Activated naive CD8-positive, alpha-beta T cell treated with anti-CD3 and anti-CD28 coated beads, Interleukin-2, amount 50 U/mL, for 16 hours (primary cell): ENCODE measurements around the gene MED10.

ENCODE experiments used
- DNase-seq: peaks from one replicate; pipeline ENCODE4 v3.0.0-alpha.2; 2020; ENCODE audit warnings: low read depth, low spot score

The MED10 gene

DNA sequence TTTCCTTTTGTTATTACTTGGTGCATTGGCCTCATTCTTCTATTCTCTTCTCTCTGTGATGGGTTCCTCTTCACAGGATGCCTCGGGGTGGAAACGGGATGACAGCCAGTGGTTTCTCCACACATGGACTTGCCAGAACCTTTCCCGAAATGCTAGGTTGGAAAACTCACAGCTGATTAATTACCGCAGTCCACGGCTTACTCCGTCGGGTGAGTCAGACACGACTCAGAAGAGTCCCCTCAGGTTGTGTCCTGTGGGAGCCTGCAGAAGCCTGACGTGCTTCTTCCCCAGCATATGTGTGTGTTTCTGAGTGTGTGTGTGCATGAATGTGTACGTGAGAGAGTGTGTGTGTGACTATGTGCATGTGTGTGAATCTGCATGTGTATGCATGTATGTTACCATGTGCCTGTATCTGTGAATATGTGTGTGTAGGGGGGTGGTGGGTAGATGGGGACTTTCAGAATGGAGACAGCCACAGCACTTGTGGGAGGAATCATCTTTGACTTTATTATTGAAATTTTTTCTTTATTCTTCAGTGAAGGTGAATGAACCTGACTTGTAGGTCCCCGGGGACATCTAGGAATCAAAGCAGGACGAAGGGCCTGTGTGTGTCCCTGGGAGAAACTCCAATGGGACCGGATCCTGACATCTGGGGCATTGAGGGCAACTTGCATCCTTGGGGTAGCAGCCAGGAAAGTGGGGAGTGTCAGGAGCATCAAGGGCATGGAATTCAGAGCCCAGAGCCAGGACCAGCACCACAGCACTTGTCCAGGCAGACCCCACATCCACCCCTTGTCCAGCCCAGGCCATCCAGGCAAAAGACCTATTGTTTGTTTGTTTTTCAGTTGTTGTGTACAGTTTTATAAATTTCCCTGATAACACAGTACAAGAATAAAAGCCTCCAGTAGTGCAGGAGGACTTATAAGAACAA, 21.9 kb upstream of the MED10 start:
- no peak for DNase-seq

DNA sequence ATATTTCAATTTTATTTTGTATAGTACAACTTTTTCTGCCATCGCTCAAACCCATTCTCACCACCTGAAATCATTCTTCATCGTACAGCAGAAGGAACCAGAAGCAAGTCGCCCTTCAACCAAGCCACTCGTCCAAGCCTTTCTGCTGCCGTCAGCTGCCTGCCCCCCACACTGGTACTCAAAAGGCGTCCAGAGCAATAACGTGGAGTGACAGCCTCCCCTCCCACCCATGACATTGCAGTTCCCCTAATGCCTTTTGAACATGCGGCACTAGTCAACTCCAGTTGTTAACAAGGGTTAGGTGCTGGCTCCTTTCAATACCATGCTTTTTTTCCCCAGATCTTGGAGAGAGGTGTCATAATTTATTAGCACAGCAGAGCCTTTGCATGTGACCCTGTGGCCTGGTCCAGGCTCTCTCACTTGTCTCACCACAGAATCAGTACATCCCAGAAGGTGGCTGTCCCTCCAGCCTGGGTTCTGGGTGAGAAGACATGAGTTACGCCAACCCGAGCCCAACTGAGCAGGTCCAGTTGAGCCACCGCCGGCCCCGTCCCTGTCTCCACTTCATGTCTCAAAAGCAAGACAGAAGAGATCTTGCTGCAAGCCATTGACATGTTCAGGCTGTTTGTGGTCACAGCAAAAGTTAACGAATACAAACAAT, 20.4 kb upstream of the MED10 start:
- no peak for DNase-seq

- DNase-seq = no peak
These were observed 19.4 kb upstream of the MED10 start for GRCh38 chr5:6397536-6398269.

GRCh38 chr5:6396836-6397535, 18.6 kb upstream of the MED10 start:
- DNase-seq = no peak

DNA sequence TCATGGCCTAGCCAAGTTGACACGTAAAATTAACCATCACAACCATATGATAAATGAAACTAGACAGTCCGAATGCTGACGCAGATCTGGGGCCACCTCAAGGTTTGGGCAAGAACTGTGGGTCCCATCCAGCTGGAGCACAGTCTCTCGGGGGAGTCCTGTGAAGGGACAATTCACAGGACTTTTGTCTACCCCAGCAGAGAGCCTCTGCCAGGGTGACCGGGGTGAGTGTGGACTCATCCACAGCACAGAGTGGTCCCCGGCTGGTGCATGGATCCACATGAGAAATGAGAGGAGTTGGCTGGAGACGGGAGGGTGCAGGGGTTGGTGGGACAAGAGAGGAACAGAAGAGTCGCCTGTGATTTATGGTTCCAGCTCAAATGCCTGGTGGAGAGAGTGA, 17.7 kb upstream of the MED10 start:
- no peak for DNase-seq

DNA sequence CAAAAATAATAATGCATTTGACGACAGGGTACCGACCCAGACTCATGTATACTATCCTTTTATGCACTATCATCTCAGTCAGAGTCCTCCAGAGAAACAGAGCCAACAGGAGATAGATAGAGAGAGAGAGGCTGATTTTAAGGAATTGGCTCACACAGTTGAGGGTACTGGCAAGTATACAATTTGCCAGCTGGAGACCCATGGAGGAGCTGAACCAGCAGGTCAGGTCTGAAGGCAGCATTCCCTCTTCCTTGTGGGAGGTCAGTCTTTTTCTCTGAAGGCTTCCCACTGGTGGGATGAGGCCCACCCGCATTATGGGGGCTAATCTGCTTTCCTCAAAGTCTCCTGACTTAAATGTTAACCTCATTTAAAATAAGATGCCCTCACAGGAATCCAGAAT, 17.3 kb upstream of the MED10 start:
- DNase-seq = no peak

DNA sequence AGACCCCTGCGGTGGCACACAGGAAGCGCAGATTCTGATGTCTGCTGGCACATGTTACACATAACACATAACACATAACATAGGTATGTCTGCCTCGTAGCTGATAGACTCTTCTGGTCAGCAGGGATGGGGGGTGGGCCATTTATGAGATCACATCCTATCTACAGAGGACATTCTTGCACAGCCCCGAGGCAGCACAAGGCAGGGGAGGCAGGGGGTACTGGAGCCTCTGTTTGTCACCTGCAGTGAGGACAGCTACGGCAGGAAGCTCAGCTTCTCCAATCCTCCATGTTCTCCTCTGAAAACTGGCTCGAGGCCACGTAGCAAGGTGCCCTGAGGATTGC, 16.7 kb upstream of the MED10 start:
- no peak for DNase-seq

GRCh38 chr5:6394429-6395101, 16.2 kb upstream of the MED10 start:
- DNase-seq = no peak

DNA sequence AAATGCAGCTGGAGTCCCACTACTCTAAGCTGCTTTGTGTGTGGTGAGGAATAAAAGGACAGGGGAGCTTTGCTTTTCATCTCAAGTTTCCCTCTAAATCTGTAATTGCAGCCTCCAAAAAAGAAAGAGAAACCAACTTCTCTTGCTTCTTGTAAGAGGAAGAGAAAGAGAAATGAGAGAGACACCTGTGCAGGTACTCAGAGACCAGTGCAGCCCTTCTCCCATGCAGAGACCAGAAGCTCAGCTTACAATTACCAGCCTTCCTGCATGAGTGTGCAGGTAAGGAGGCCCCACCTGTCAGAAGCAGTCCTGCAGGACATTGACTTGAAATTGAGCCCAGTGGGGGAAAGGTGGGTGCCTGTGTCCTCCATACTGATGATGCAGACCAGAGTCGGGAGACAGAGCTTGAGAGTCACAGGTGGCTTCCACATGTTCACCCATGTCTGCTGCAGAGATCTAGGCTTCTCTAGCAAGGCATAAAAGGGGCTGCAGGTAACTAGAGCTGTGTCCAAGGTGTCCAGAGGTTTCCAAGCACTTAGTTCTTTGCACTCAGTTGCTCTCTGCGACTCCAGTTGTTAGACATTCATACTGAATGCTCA, 15.3 kb upstream of the MED10 start:
- no peak for DNase-seq

GRCh38 chr5:6392561-6392960, 14.2 kb upstream of the MED10 start:
- DNase-seq = no peak

GRCh38 chr5:6391151-6391550, 12.8 kb upstream of the MED10 start:
- no peak for DNase-seq

DNA sequence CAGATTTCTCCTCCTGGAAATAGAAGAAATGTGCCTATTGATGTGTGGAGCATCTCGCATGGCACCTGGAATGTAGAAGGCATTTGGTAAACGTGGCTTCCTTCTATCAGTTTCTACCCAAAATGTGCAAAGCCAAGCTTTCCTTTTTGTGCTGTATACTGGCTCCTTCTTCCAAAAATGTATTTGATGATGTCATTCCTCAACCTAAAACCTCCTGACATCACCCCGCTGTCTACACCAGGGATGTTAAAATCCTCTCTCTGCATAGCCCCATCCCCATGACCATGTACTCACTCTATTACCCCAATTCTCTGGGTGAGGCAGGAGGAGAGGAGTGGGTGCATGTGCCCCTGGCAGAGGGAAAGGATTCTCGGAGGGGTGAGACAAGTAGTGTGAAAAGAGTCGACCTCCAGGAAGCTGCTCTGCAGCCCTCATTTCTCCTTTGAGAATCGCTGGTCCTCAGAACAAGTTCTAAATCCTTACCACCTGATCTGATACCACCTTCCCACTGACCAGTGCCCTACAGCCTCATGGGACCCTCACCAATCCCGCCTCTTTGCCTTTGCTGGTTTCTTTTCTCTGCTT, 11.7 kb upstream of the MED10 start:
- no peak for DNase-seq

- no peak for DNase-seq
These were observed 11.1 kb upstream of the MED10 start for GRCh38 chr5:6389397-6389796.

- DNase-seq = no peak
These were observed 9.6 kb upstream of the MED10 start for GRCh38 chr5:6387970-6388369.

DNA sequence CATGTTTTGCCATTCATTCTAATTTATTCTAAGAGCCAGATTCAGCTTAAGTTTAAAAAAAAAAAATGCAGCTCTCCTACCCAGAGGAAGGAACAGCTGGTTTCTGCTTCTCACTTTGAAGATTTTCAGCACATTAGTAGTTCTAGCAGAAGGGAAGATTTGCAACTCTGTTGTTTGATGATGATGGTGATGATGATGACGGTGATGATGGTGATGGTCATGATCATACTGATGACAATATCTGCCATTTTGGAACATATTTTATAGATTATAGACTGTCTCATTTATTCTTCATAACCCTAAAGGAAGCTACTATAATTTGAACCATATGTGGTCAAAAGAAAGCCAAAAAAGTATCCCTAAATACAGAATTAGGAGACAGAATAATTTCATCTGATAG, 7.9 kb upstream of the MED10 start:
- DNase-seq = no peak

- DNase-seq = no peak
These were observed 6.5 kb upstream of the MED10 start for GRCh38 chr5:6384856-6385255.

DNA sequence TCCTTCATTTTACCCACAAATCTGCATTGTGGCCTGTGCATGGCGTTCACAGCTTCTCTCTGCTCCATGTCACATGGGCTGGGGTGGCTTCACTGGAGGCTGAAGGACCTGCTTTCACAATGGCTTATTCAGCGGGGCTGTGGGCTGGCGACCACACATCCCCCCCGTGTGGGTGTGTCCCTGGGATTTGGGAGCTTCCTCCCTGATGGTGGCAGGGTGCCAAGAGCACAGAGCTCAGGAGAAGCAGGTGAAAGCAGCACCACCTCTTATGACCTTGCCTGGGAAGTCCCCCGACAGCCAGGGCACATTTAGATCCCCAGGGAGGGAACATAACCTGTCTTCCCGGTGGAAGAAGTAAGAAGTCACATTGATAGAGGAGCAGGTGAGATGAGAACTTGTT, 5.0 kb upstream of the MED10 start:
- no peak for DNase-seq

- DNase-seq = no peak
These were observed 899 bp upstream of the MED10 start for GRCh38 chr5:6379246-6379645.

GRCh38 chr5:6378766-6379103, 388 bp upstream of the MED10 start:
- DNase-seq = no peak

- DNase-seq = no peak
These were observed 804 bp downstream of the MED10 start for GRCh38 chr5:6377582-6377904.

DNA sequence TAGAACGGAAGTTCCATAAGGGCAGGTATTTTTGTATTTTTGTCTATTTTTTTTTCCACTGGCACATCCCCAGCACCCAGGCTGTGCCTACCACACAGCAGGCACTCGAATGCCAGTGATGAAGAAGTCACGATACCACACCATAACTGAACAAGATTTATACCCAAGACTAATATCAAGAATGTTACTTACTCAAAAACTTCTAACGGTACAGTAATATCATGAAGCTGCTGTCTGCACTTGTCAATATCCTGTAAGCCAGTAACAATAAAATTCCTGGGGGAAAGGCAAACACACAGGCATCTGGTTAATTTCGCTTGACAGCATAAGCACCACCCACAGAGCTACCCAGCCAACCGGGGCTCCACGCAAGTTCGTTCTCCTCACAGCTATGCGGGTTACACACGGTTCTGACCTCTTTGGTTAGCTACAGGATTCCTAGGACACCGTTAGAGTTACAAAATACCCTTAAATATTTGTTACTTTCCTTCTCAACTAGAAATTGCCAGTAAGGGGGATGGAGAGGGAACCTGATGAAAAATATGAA, 1.3 kb downstream of the MED10 start:
- DNase-seq = no peak
